Transverse colon (tissue), 3 donors: ENCODE results near the gene GIMAP1.

Experiments used
- CTCF ChIP-seq, 5 experiments: fragments of 200-600 bp in 3 of 5; fragments of 450-650 bp in 2 of 5; sonication (generic) in 3 of 5; IDR thresholded peaks; 1 replicate in 2 of 5; 2 replicates in 3 of 5; pipeline ENCODE4 v1.5.1; 2016 to 2017; ENCODE audit warnings: antibody characterized with exemption in 5 of 5, inconsistent platforms in 3 of 5, mild to moderate bottlenecking in 2 of 5, moderate library complexity in 1 of 5
- POLR2A ChIP-seq: fragments of 450-650 bp; IDR thresholded peaks from one replicate; pipeline ENCODE4 v1.6.1; 2016; ENCODE audit warnings: antibody characterized with exemption, mild to moderate bottlenecking, moderate library complexity

- TF ChIP-seq POLR2A (no peak), CTCF (IDR thresholded peaks at IDR 0.05) (no peak)
These were observed 19.4 kb downstream of the GIMAP1 start for GRCh38 chr7:150735596-150736358.
